HEK293 (cell line): ENCODE measurements around the gene EIF4E3.

ENCODE experiments used
- CTCF ChIA-PET: fragments of 350-600 bp; formaldehyde crosslinking; extraction: SDS; loops from one replicate; lab custom pipeline; 2021; ENCODE audit warnings: antibody characterized with exemption; lab: Yijun Ruan, JAX
- POLR2A ChIA-PET: fragments of 300-600 bp; formaldehyde crosslinking; extraction: SDS; loops from one replicate; lab custom pipeline; 2020; ENCODE audit warnings: antibody characterized with exemption, inconsistent platforms; lab: Yijun Ruan, JAX
- H3K27ac ChIP-seq: fragments of 200-500 bp; sonication (Bioruptor generic); 2 replicates; pipeline ENCODE4 v1.5.1; 2014; ENCODE audit warnings: low read depth, low read length, control low read depth, inconsistent platforms; ENCODE audit errors: extremely low read depth
- H3K36me3 ChIP-seq, 2 experiments: fragments of 200-500 bp in 1 of 2; sonication (Bioruptor generic) in 1 of 2; 1 replicate in 1 of 2; 2 replicates in 1 of 2; pipeline ENCODE4 v1.5.1; 2014 to 2017; ENCODE audit warnings: inconsistent platforms in 2 of 2, low read length in 2 of 2; ENCODE audit not compliant: control insufficient read depth in 2 of 2, insufficient read depth in 1 of 2
- H3K4me1 ChIP-seq: fragments of 200-500 bp; sonication (Bioruptor generic); 2 replicates; pipeline ENCODE4 v1.5.1; 2014; ENCODE audit warnings: mild to moderate bottlenecking, low read length, inconsistent platforms; ENCODE audit not compliant: control insufficient read depth, insufficient read depth
- H3K4me3 ChIP-seq: 2 replicates; pipeline ENCODE4 v1.5.1; 2011; ENCODE audit warnings: low read depth, mild to moderate bottlenecking, control low read depth, low read length, moderate library complexity
- H3K9me3 ChIP-seq: fragments of 200-500 bp; sonication (Bioruptor generic); 2 replicates; pipeline ENCODE4 v1.5.1; 2014; ENCODE audit warnings: low read depth, low read length, inconsistent platforms; ENCODE audit not compliant: control insufficient read depth, insufficient read depth
- FEZF1 ChIP-seq: fragments of 450-650 bp; formaldehyde crosslinking; IDR thresholded peaks from 2 replicates; pipeline ENCODE4 v1.5.1; 2016; ENCODE audit warnings: missing biosample characterization, missing genetic modification characterization
- MYNN ChIP-seq: fragments of 450-650 bp; formaldehyde crosslinking; IDR thresholded peaks from 2 replicates; pipeline ENCODE4 v1.5.1; 2016; ENCODE audit warnings: missing biosample characterization, missing genetic modification characterization, borderline replicate concordance
- SP2 ChIP-seq: fragments of 450-650 bp; formaldehyde crosslinking; IDR thresholded peaks from 2 replicates; pipeline ENCODE4 v1.5.1; 2016; ENCODE audit warnings: missing biosample characterization, missing genetic modification characterization
- ZBTB48 ChIP-seq: fragments of 450-650 bp; formaldehyde crosslinking; IDR thresholded peaks from 2 replicates; pipeline ENCODE4 v1.5.1; 2016; ENCODE audit warnings: missing biosample characterization, missing genetic modification characterization
- ZIC2 ChIP-seq: fragments of 450-650 bp; formaldehyde crosslinking; IDR thresholded peaks from 2 replicates; pipeline ENCODE4 v1.5.1; 2016; ENCODE audit warnings: missing biosample characterization, missing genetic modification characterization
- ZNF112 ChIP-seq: fragments of 450-650 bp; formaldehyde crosslinking; IDR thresholded peaks from 2 replicates; pipeline ENCODE4 v1.5.0; 2017; ENCODE audit warnings: missing biosample characterization, missing genetic modification characterization
- ZNF121 ChIP-seq: fragments of 450-650 bp; formaldehyde crosslinking; IDR thresholded peaks from 2 replicates; pipeline ENCODE4 v1.5.1; 2016; ENCODE audit warnings: missing biosample characterization, missing genetic modification characterization
- ZNF133 ChIP-seq: fragments of 450-650 bp; formaldehyde crosslinking; IDR thresholded peaks from 2 replicates; pipeline ENCODE4 v1.5.1; 2016; ENCODE audit warnings: missing biosample characterization, missing genetic modification characterization
- ZNF211 ChIP-seq: fragments of 450-650 bp; formaldehyde crosslinking; IDR thresholded peaks from 2 replicates; pipeline ENCODE4 v1.5.1; 2016; ENCODE audit warnings: low read depth, missing biosample characterization, missing genetic modification characterization
- ZNF24 ChIP-seq: fragments of 450-650 bp; formaldehyde crosslinking; IDR thresholded peaks from 2 replicates; pipeline ENCODE4 v1.5.1; 2016; ENCODE audit warnings: missing biosample characterization, missing genetic modification characterization
- ZNF404 ChIP-seq: fragments of 450-650 bp; formaldehyde crosslinking; IDR thresholded peaks from 2 replicates; pipeline ENCODE4 v1.5.1; 2017; ENCODE audit warnings: missing biosample characterization, missing genetic modification characterization
- ZNF48 ChIP-seq: fragments of 450-650 bp; formaldehyde crosslinking; IDR thresholded peaks from 2 replicates; pipeline ENCODE4 v1.5.1; 2016; ENCODE audit warnings: missing biosample characterization, missing genetic modification characterization
- ZNF561 ChIP-seq: fragments of 450-650 bp; IDR thresholded peaks from 2 replicates; pipeline ENCODE4 v1.5.1; 2018; ENCODE audit warnings: missing biosample characterization, missing genetic modification characterization, borderline replicate concordance
- ZNF600 ChIP-seq: fragments of 450-650 bp; formaldehyde crosslinking; IDR thresholded peaks from 2 replicates; pipeline ENCODE4 v1.5.1; 2016; ENCODE audit warnings: missing biosample characterization, missing genetic modification characterization
- ZNF623 ChIP-seq: fragments of 450-650 bp; formaldehyde crosslinking; IDR thresholded peaks from 2 replicates; pipeline ENCODE4 v1.5.1; 2016; ENCODE audit warnings: missing biosample characterization, missing genetic modification characterization
- ZNF658 ChIP-seq: fragments of 450-650 bp; formaldehyde crosslinking; IDR thresholded peaks from 2 replicates; pipeline ENCODE4; 2016; ENCODE audit warnings: missing biosample characterization, missing genetic modification characterization
- ZNF707 ChIP-seq: fragments of 450-650 bp; formaldehyde crosslinking; IDR thresholded peaks from 2 replicates; pipeline ENCODE4 v1.5.1; 2016; ENCODE audit warnings: missing biosample characterization, missing genetic modification characterization
- ZNF791 ChIP-seq: fragments of 450-650 bp; formaldehyde crosslinking; IDR thresholded peaks from 2 replicates; pipeline ENCODE4 v1.5.1; 2016; ENCODE audit warnings: missing biosample characterization, missing genetic modification characterization
- TF ChIP-seq, protein P1 (sequence below): fragments of 450-650 bp; formaldehyde crosslinking; IDR thresholded peaks from 2 replicates; pipeline ENCODE4 v1.5.1; 2016; ENCODE audit warnings: missing biosample characterization, missing genetic modification characterization
- TF ChIP-seq, protein P2 (sequence below): fragments of 450-650 bp; formaldehyde crosslinking; IDR thresholded peaks from 2 replicates; pipeline ENCODE4 v1.5.1; 2016; ENCODE audit warnings: missing biosample characterization, missing genetic modification characterization
- TF ChIP-seq, protein P3 (sequence below): fragments of 450-650 bp; formaldehyde crosslinking; IDR thresholded peaks from 2 replicates; pipeline ENCODE4 v1.5.1; 2016; ENCODE audit warnings: missing biosample characterization, missing genetic modification characterization
- TF ChIP-seq, protein P4 (sequence below): fragments of 450-650 bp; formaldehyde crosslinking; IDR thresholded peaks from 2 replicates; pipeline ENCODE4 v1.5.1; 2017; ENCODE audit warnings: missing biosample characterization, mild to moderate bottlenecking, missing genetic modification characterization, moderate library complexity
- TF ChIP-seq, protein P5 (sequence below): fragments of 450-650 bp; formaldehyde crosslinking; IDR thresholded peaks from 2 replicates; pipeline ENCODE4 v1.5.1; 2017; ENCODE audit warnings: missing biosample characterization, missing genetic modification characterization

The EIF4E3 gene

DNA sequence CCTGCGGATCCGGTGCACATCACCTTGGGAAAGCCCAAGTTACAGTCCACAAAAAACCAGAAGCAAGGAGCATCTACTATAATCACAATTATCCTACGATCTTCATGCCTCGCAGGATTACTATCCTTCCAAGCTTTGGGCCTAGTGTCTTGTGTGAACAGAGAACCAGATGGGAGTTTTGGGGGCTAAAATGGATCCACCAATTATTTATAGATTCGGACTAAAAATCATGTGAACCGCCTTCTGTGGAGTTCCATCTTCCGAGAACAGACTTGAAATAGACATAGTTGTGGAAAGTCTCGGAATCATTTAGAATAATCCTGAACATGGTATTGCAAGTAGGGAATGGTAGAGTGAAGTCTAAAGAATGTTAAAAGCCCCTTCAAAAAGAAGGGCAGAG, 70.1 kb downstream of the EIF4E3 start:
- CTCF ChIA-PET: interaction anchor here (0.6 kb wide), 1 partner anchor 78 kb away, joined by 4 read pairs; no protein-coding TSS in a partner anchor

DNA sequence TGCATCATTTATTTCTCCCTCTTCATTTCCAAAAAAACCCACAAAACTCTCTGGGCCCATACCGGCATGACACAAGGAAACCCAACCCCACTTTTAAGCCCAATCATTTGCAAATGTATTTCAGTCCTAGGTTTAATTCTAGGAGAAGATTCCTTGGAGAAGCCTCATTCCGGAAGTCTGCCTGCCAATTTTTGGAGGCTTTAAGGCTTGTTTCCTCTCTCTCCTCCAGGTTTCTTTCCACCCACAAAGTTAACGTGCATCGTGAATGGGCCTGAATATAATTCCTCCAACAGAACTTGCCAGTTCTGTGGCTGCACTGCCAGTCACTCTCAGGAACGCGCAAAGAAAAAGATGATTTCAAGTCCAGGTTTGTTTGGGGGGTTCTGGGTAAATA, 71.8 kb downstream of the EIF4E3 start:
- TF ChIP-seq ZNF211 (tag by site-specific recombination): no peak
- TF ChIP-seq, protein P1, sequence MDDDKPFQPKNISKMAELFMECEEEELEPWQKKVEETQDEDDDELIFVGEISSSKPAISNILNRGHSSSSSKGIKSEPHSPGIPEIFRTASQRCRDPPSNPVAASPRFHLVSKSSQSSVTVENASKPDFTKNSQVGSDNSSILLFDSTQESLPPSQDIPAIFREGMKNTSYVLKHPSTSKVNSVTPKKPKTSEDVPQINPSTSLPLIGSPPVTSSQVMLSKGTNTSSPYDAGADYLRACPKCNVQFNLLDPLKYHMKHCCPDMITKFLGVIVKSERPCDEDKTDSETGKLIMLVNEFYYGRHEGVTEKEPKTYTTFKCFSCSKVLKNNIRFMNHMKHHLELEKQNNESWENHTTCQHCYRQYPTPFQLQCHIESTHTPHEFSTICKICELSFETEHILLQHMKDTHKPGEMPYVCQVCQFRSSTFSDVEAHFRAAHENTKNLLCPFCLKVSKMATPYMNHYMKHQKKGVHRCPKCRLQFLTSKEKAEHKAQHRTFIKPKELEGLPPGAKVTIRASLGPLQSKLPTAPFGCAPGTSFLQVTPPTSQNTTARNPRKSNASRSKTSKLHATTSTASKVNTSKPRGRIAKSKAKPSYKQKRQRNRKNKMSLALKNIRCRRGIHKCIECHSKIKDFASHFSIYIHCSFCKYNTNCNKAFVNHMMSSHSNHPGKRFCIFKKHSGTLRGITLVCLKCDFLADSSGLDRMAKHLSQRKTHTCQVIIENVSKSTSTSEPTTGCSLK (tag by site-specific recombination): no peak
- no peak for TF ChIP-seq ZNF404 (tag by site-specific recombination)
- no peak for TF ChIP-seq ZNF600 (tag by site-specific recombination)
- no peak for TF ChIP-seq SP2 (tag by site-specific recombination)
- TF ChIP-seq FEZF1 (tag by site-specific recombination): no peak
- no peak for TF ChIP-seq ZNF791
- TF ChIP-seq ZNF561: no peak
- no peak for TF ChIP-seq ZNF24 (tag by site-specific recombination)
- no peak for TF ChIP-seq ZNF112 (tag by site-specific recombination)
- no peak for TF ChIP-seq MYNN (tag by site-specific recombination)
- TF ChIP-seq, protein P2, sequence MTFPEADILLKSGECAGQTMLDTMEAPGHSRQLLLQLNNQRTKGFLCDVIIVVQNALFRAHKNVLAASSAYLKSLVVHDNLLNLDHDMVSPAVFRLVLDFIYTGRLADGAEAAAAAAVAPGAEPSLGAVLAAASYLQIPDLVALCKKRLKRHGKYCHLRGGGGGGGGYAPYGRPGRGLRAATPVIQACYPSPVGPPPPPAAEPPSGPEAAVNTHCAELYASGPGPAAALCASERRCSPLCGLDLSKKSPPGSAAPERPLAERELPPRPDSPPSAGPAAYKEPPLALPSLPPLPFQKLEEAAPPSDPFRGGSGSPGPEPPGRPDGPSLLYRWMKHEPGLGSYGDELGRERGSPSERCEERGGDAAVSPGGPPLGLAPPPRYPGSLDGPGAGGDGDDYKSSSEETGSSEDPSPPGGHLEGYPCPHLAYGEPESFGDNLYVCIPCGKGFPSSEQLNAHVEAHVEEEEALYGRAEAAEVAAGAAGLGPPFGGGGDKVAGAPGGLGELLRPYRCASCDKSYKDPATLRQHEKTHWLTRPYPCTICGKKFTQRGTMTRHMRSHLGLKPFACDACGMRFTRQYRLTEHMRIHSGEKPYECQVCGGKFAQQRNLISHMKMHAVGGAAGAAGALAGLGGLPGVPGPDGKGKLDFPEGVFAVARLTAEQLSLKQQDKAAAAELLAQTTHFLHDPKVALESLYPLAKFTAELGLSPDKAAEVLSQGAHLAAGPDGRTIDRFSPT (tag by site-specific recombination): no peak
- TF ChIP-seq ZNF707: no peak
- TF ChIP-seq ZNF48 (tag by site-specific recombination): no peak
- TF ChIP-seq, protein P3, sequence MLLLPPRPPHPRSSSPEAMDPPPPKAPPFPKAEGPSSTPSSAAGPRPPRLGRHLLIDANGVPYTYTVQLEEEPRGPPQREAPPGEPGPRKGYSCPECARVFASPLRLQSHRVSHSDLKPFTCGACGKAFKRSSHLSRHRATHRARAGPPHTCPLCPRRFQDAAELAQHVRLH (tag by site-specific recombination): no peak
- no peak for TF ChIP-seq ZNF658
- TF ChIP-seq, protein P4, sequence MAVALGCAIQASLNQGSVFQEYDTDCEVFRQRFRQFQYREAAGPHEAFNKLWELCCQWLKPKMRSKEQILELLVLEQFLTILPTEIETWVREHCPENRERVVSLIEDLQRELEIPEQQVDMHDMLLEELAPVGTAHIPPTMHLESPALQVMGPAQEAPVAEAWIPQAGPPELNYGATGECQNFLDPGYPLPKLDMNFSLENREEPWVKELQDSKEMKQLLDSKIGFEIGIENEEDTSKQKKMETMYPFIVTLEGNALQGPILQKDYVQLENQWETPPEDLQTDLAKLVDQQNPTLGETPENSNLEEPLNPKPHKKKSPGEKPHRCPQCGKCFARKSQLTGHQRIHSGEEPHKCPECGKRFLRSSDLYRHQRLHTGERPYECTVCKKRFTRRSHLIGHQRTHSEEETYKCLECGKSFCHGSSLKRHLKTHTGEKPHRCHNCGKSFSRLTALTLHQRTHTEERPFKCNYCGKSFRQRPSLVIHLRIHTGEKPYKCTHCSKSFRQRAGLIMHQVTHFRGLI (tag by site-specific recombination): no peak
- no peak for TF ChIP-seq ZNF133
- TF ChIP-seq ZNF121 (tag by site-specific recombination): no peak
- POLR2A ChIA-PET: no interaction called here
- H3K4me1 ChIP-seq: peaks cover 4% of the 10 kb centered on the region; the same call in 1 of the 2 replicates

More for the DNA sequence above, 70.1 kb downstream of the EIF4E3 start:
- H3K27ac ChIP-seq: no peak overlapping the region
- POLR2A ChIA-PET: no interaction called here
- H3K4me1 ChIP-seq: peaks cover 4% of the 10 kb centered on the region; the same call in 1 of the 2 replicates
- TF ChIP-seq ZIC2 (tag by site-specific recombination): no peak
- no peak for TF ChIP-seq ZNF623 (tag by site-specific recombination)
- TF ChIP-seq, protein P5, sequence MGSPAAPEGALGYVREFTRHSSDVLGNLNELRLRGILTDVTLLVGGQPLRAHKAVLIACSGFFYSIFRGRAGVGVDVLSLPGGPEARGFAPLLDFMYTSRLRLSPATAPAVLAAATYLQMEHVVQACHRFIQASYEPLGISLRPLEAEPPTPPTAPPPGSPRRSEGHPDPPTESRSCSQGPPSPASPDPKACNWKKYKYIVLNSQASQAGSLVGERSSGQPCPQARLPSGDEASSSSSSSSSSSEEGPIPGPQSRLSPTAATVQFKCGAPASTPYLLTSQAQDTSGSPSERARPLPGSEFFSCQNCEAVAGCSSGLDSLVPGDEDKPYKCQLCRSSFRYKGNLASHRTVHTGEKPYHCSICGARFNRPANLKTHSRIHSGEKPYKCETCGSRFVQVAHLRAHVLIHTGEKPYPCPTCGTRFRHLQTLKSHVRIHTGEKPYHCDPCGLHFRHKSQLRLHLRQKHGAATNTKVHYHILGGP (tag by site-specific recombination): no peak
- TF ChIP-seq ZBTB48 (tag by site-specific recombination): no peak
- H3K4me3 ChIP-seq: no peak overlapping the region
- H3K36me3 ChIP-seq: no peaks in the 10 kb centered on the region
- no peaks in the 10 kb centered on the region for H3K9me3 ChIP-seq

More for the DNA sequence above, 71.8 kb downstream of the EIF4E3 start:
- Histone ChIP-seq H3K4me3 (no peak overlapping the region), H3K36me3 (no peaks in the 10 kb centered on the region), H3K9me3 (no peaks in the 10 kb centered on the region), H3K27ac (no peak overlapping the region)
- CTCF ChIA-PET: interaction anchor here (1.0 kb wide), 2 partner anchors 70 to 1122 kb away, joined by 3 to 8 read pairs; partner anchors contain the start of gene FOXP1
